Upper lobe of left lung (tissue), 4 donors: Measurements from ENCODE around the gene ASTN2.

Experiments used
- POLR2A ChIP-seq, 4 donors: fragments of 450-650 bp; IDR thresholded peaks; one replicate each; pipeline ENCODE4 v1.5.1; 2016 to 2017; ENCODE audit warnings: antibody characterized with exemption in 4 of 4, mild to moderate bottlenecking in 2 of 4
- TF ChIP-seq, protein P1 (sequence below), 6 experiments: fragments of 450-650 bp in 4 of 6; fragments of 200-600 bp in 2 of 6; sonication (generic) in 2 of 6; IDR thresholded peaks; one replicate each; pipeline ENCODE4 v1.5.1; 2016 to 2019; ENCODE audit warnings: antibody characterized with exemption in 6 of 6

DNA sequence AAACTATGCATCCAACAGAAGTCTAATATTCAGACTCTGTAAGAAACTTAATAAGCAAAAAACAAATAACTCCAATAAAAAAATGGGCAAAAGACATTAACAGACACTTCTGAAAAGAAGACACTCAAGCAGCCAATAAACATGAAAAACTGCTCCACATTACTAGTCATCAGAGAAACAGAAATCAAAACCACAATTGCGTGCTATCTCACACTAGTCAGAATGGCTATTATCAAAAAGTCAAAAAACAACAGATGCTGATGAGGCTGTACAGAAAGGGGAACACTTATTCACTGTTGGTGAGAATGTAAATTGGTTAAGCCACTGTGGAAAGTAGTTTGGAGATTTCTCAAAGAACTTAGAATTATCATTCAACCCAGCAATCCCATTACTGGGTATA is 829.0 kb downstream of the ASTN2 start:
- TF ChIP-seq, protein P1, sequence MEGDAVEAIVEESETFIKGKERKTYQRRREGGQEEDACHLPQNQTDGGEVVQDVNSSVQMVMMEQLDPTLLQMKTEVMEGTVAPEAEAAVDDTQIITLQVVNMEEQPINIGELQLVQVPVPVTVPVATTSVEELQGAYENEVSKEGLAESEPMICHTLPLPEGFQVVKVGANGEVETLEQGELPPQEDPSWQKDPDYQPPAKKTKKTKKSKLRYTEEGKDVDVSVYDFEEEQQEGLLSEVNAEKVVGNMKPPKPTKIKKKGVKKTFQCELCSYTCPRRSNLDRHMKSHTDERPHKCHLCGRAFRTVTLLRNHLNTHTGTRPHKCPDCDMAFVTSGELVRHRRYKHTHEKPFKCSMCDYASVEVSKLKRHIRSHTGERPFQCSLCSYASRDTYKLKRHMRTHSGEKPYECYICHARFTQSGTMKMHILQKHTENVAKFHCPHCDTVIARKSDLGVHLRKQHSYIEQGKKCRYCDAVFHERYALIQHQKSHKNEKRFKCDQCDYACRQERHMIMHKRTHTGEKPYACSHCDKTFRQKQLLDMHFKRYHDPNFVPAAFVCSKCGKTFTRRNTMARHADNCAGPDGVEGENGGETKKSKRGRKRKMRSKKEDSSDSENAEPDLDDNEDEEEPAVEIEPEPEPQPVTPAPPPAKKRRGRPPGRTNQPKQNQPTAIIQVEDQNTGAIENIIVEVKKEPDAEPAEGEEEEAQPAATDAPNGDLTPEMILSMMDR (IDR thresholded peaks at IDR 0.05): no peak
- no peak for TF ChIP-seq POLR2A (IDR thresholded peaks at IDR 0.05)
